HEK293T (cell line): Measurements from ENCODE around the gene ACOXL.

Source experiments
- CTCF ChIA-PET: fragments of 350-600 bp; formaldehyde crosslinking; extraction: SDS; loops from one replicate; lab custom pipeline; 2021; ENCODE audit warnings: antibody characterized with exemption, inconsistent platforms; lab: Yijun Ruan, JAX
- POLR2A ChIA-PET: fragments of 350-600 bp; formaldehyde crosslinking; extraction: SDS; loops from one replicate; lab custom pipeline; 2020; ENCODE audit warnings: antibody characterized with exemption, inconsistent platforms; lab: Yijun Ruan, JAX
- DNase-seq: peaks from one replicate; pipeline ENCODE4 v3.0.0; 2012; ENCODE audit warnings: mixed read lengths; ENCODE audit errors: extremely low spot score
- ARNT ChIP-seq: fragments of 450-650 bp; IDR thresholded peaks from 2 replicates; pipeline ENCODE4 v1.6.1; 2017; ENCODE audit warnings: mild to moderate bottlenecking
- BHLHE40 ChIP-seq: fragments of 450-650 bp; IDR thresholded peaks from 2 replicates; pipeline ENCODE4 v1.6.1; 2016; ENCODE audit warnings: mild to moderate bottlenecking, moderate library complexity, borderline replicate concordance
- CTBP1 ChIP-seq: fragments of 450-650 bp; IDR thresholded peaks from 2 replicates; pipeline ENCODE4 v1.6.1; 2016; ENCODE audit warnings: borderline replicate concordance
- ELF4 ChIP-seq: fragments of 450-650 bp; IDR thresholded peaks from 2 replicates; pipeline ENCODE4 v1.6.1; 2017; ENCODE audit warnings: antibody characterized with exemption
- FOXA1 ChIP-seq: fragments of 450-650 bp; IDR thresholded peaks from 2 replicates; pipeline ENCODE4 v1.6.1; 2016; ENCODE audit warnings: mild to moderate bottlenecking
- FOXK2 ChIP-seq: fragments of 450-650 bp; IDR thresholded peaks from 2 replicates; pipeline ENCODE4 v1.6.1; 2016; ENCODE audit warnings: mild to moderate bottlenecking
- FOXM1 ChIP-seq: fragments of 450-650 bp; IDR thresholded peaks from 2 replicates; pipeline ENCODE4 v1.6.1; 2017; ENCODE audit warnings: mild to moderate bottlenecking, borderline replicate concordance
- HDGF ChIP-seq: fragments of 450-650 bp; IDR thresholded peaks from 2 replicates; pipeline ENCODE4 v1.6.1; 2017; ENCODE audit warnings: antibody characterized with exemption, borderline replicate concordance
- L3MBTL2 ChIP-seq: fragments of 450-650 bp; conservative IDR thresholded peaks from 2 replicates; pipeline ENCODE4 v1.6.1; 2016; ENCODE audit warnings: mild to moderate bottlenecking
- LEF1 ChIP-seq: fragments of 450-650 bp; IDR thresholded peaks from 2 replicates; pipeline ENCODE4 v1.6.1; 2017; ENCODE audit warnings: mild to moderate bottlenecking, borderline replicate concordance
- NFRKB ChIP-seq: fragments of 450-650 bp; IDR thresholded peaks from 2 replicates; pipeline ENCODE4 v1.6.1; 2016; ENCODE audit warnings: mild to moderate bottlenecking, moderate library complexity
- PKNOX1 ChIP-seq: fragments of 450-650 bp; IDR thresholded peaks from 2 replicates; pipeline ENCODE4 v1.6.1; 2016
- SP1 ChIP-seq: fragments of 450-650 bp; IDR thresholded peaks from 2 replicates; pipeline ENCODE4 v1.6.1; 2017
- SUZ12 ChIP-seq: fragments of 450-650 bp; IDR thresholded peaks from 2 replicates; pipeline ENCODE4 v1.6.1; 2016; ENCODE audit warnings: mild to moderate bottlenecking
- TARDBP ChIP-seq: fragments of 450-650 bp; IDR thresholded peaks from 2 replicates; pipeline ENCODE4 v1.6.1; 2016
- ZNF384 ChIP-seq: fragments of 450-650 bp; IDR thresholded peaks from 2 replicates; pipeline ENCODE4 v1.6.1; 2016

ACOXL gene

DNA sequence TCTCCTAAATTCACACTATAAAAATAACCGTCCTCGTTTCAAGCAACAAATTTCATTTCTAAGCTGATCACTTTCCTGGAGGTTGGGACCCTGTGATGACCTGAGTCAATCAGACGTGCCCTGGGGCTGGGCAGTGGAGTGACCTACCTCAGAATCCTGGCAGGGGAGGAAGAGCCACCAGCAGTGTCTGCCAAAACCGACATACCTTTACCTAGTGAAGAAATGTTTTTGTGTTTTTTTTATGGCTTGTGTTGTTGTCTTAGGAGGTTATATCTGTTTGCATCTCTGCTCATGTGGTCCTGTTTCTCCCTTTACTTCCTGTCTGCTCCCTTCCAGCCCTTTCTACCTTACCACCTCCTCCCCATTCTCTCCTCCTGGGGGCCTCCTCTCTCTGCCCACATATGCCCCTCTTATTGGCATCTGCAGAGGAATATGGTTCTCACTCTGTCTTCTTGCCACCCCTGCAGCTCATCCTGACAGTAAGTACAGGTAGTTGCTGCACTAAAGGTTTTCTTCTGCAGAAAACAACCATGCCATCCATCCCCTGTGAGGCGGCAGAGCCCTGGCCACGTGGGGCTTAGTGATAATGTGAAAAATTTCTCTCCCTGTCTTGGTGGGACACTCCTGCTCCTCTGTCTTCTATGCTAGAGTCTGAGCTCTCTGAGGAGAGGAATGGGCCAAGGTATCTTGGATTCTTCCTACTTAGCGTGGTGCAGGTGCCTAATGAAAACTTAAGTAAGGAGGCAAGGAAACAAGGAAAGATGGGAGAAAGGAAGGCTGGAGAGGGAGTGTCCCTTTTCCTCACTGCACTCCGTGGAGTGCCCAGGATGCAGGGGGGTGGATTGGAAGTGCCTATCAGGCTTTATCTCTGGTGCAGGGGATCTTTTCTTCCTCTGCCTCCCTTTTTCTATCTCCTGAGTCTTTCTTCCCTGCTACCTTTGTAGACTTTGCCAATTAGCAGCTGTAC, 15.4 kb downstream of the ACOXL start:
- TF ChIP-seq NFRKB: no peak
- TF ChIP-seq L3MBTL2: no peak
- no peak for TF ChIP-seq PKNOX1
- TF ChIP-seq FOXK2: no peak
- TF ChIP-seq SP1: no peak
- TF ChIP-seq CTBP1: no peak
- no peak for TF ChIP-seq ZNF384
- TF ChIP-seq TARDBP: no peak
- TF ChIP-seq BHLHE40: no peak
- TF ChIP-seq HDGF: no peak
- TF ChIP-seq ARNT: no peak
- TF ChIP-seq LEF1: no peak
- no peak for TF ChIP-seq ELF4
- no peak for TF ChIP-seq FOXA1
- no peak for TF ChIP-seq FOXM1
- no peak for TF ChIP-seq SUZ12
- DNase-seq: no peak
- POLR2A ChIA-PET: interaction anchor here (1.1 kb wide), 1 partner anchor 70 kb away, joined by 3 read pairs; the partner anchor contains the start of gene BUB1
- CTCF ChIA-PET: interaction anchor here (0.6 kb wide), 1 partner anchor 72 kb away, joined by 4 read pairs; no protein-coding TSS in a partner anchor

DNA sequence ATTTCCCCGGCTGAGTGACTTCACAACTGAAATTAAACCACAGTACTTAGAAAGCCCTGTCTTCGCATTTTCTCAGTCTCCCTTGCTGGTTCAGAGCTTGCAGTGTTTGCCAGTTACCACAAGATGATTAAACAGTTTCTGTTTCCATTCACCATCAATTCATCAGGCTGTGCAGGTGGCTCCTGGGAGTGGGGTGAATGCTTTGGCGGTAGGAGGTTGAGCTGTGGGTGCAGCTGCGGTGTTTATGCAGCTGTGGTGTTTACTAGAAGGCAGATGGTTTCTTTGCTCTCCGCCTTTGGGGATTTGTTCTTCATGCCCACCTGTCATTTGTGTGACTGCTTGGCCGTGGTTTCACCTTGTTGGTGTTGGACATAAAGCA, 16.1 kb downstream of the ACOXL start:
- no peak for TF ChIP-seq SP1
- no peak for TF ChIP-seq CTBP1
- no peak for TF ChIP-seq FOXM1
- no peak for TF ChIP-seq SUZ12
- TF ChIP-seq ZNF384: no peak
- no peak for TF ChIP-seq LEF1
- TF ChIP-seq ELF4: no peak
- no peak for TF ChIP-seq ARNT
- no peak for TF ChIP-seq PKNOX1
- no peak for TF ChIP-seq FOXA1
- TF ChIP-seq NFRKB: no peak
- no peak for TF ChIP-seq FOXK2
- TF ChIP-seq TARDBP: no peak
- no peak for TF ChIP-seq HDGF
- CTCF ChIA-PET: no interaction called here
- POLR2A ChIA-PET: no interaction called here
- DNase-seq: no peak

DNA sequence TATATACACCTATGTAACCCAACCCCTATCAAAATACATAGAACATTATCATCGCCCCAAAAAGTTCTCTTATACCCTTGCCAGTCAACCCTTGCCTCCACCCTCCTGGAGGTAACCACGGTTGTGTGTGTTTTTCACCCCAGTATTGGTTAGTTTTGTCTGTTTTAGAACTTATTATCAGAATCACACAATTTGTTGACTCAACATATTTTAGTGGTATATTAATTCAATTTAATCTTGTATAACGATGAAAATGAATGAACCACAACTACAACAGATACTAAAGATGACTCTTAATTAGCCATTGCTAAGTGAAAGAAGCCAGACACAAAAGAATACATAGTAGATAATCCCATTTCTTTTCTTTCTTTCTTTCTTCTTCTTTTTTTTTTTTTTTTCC, 19.3 kb downstream of the ACOXL start:
- CTCF ChIA-PET: no interaction called here
- TF ChIP-seq TARDBP (no peak), L3MBTL2 (no peak), CTBP1 (no peak), FOXK2 (no peak), SUZ12 (no peak), LEF1 (no peak)
- POLR2A ChIA-PET: no interaction called here
- DNase-seq: no peak

- ChIA-PET CTCF (no interaction called here), POLR2A (no interaction called here)
- no peak for DNase-seq
- TF ChIP-seq SP1: no peak
- TF ChIP-seq NFRKB: no peak
- no peak for TF ChIP-seq FOXM1
Observed at GRCh38 chr2:110752871-110753270, 20.5 kb downstream of the ACOXL start.

- ChIA-PET CTCF (interaction anchor here (0.6 to 1.0 kb wide), 4 partner anchors 75 to 184 kb away, joined by 3 to 5 read pairs (median 3); no protein-coding TSS in a partner anchor), POLR2A (interaction anchor here (0.6 to 3.4 kb wide), 3 partner anchors 20 to 83 kb away, joined by 3 to 11 read pairs (median 3); partner anchors contain the start of gene BUB1)
- TF ChIP-seq FOXK2: no peak
- no peak for TF ChIP-seq LEF1
- TF ChIP-seq L3MBTL2: no peak
- TF ChIP-seq FOXM1: no peak
- TF ChIP-seq ELF4: no peak
- no peak for TF ChIP-seq PKNOX1
- no peak for TF ChIP-seq CTBP1
- no peak for TF ChIP-seq SP1
- TF ChIP-seq SUZ12: no peak
- no peak for TF ChIP-seq HDGF
- no peak for TF ChIP-seq FOXA1
- TF ChIP-seq TARDBP: no peak
- no peak for TF ChIP-seq ZNF384
- no peak for TF ChIP-seq ARNT
- no peak for TF ChIP-seq BHLHE40
- TF ChIP-seq NFRKB: no peak
- DNase-seq: no peak
Observed at GRCh38 chr2:110755491-110756078, 23.2 kb downstream of the ACOXL start.

DNA sequence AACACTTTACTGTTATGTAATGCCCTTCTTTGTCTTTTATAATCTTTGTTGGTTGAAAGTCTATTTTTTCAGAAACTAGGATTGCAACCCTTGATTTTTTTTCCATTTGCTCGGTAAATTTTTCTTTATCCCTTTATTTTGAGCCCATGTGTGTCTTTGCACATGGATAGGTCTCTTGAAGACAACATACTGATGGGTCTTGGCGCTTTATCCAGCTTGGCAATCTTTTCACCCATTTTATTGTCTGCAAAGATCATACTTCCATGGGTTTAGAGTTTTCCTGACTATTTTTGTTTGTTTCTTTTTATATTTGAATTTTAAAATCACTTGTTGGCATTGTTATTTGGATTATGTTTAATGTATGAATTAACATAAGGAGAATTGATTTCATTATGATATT, 27.0 kb downstream of the ACOXL start:
- CTCF ChIA-PET: interaction anchor here (0.6 kb wide), 1 partner anchor 427 kb away, joined by 3 read pairs; no protein-coding TSS in a partner anchor
- TF ChIP-seq LEF1: no peak
- no peak for TF ChIP-seq TARDBP
- no peak for TF ChIP-seq BHLHE40
- no peak for TF ChIP-seq FOXM1
- TF ChIP-seq NFRKB: no peak
- no peak for TF ChIP-seq L3MBTL2
- TF ChIP-seq HDGF: no peak
- no peak for TF ChIP-seq SP1
- TF ChIP-seq SUZ12: no peak
- TF ChIP-seq ELF4: no peak
- no peak for TF ChIP-seq ARNT
- no peak for TF ChIP-seq FOXA1
- no peak for TF ChIP-seq ZNF384
- TF ChIP-seq FOXK2: no peak
- TF ChIP-seq PKNOX1: no peak
- no peak for TF ChIP-seq CTBP1
- POLR2A ChIA-PET: no interaction called here
- no peak for DNase-seq
